IMR-90 (cell line): ENCODE results near the gene CEP20. TPM values are rescaled to one million over a fixed set of nuclear protein-coding genes. Genes with fewer than 3 reads are reported as not detected.

ENCODE experiments used
- ATAC-seq: fragments of 200-7000 bp; cut with Tn5 transposase; 2 replicates; pipeline ENCODE4 v1.9.1; 2020; ENCODE audit warnings: low read depth, mild to moderate bottlenecking, moderate library complexity
- BruUV-seq: library from RNA; stranded (reverse); fragments of 400-500 nt; replicated peaks from 2 replicates; lab custom pipeline; 2021; lab: Mats Ljungman, UMichigan
- CTCF ChIA-PET: fragments of 300-600 bp; formaldehyde crosslinking; extraction: SDS; loops from one replicate; lab custom pipeline; 2021; ENCODE audit warnings: antibody characterized with exemption; lab: Yijun Ruan, JAX
- POLR2A ChIA-PET: fragments of 300-600 bp; sonication (Branson Sonifier 250); formaldehyde crosslinking; loops from one replicate; lab custom pipeline; 2022; ENCODE audit warnings: antibody characterized with exemption; ENCODE audit not compliant: unreplicated experiment; lab: Charles Lee
- DNase-seq: peaks from one replicate; pipeline ENCODE4 v3.0.0; 2013
- H2AFZ ChIP-seq: replicated peaks from 2 replicates; pipeline ENCODE3; 2013; ENCODE audit warnings: low read length, mild to moderate bottlenecking; ENCODE audit not compliant: poor library complexity
- H2AK5ac ChIP-seq: 2 replicates; pipeline ENCODE4 v1.6.1; 2013; ENCODE audit warnings: low read depth, low read length, inconsistent platforms
- H2AK9ac ChIP-seq: replicated peaks from 2 replicates; pipeline ENCODE3; 2013; ENCODE audit warnings: mild to moderate bottlenecking, low read depth, low read length, moderate library complexity; ENCODE audit not compliant: poor library complexity
- H2BK120ac ChIP-seq: 2 replicates; pipeline ENCODE4 v1.6.1; 2013; ENCODE audit warnings: low read depth, low read length, inconsistent platforms
- H2BK15ac ChIP-seq: 3 replicates; pipeline ENCODE4 v1.6.1; 2013; ENCODE audit warnings: low read depth, low read length, inconsistent platforms
- H2BK20ac ChIP-seq: 2 replicates; pipeline ENCODE4 v1.6.1; 2013; ENCODE audit warnings: low read depth, mild to moderate bottlenecking, inconsistent platforms, low read length, moderate library complexity
- H2BK5ac ChIP-seq: 2 replicates; pipeline ENCODE4 v1.6.1; 2013; ENCODE audit warnings: mild to moderate bottlenecking, low read depth, low read length, inconsistent platforms; ENCODE audit not compliant: poor library complexity, severe bottlenecking
- H3K14ac ChIP-seq: replicated peaks from 2 replicates; pipeline ENCODE4 v1.6.1; 2013; ENCODE audit warnings: low read depth, low read length, inconsistent platforms
- H3K18ac ChIP-seq: 2 replicates; pipeline ENCODE4 v1.6.1; 2013; ENCODE audit warnings: low read depth, low read length, control low read depth
- H3K23ac ChIP-seq: 2 replicates; pipeline ENCODE4 v1.6.1; 2013; ENCODE audit warnings: low read depth, low read length, inconsistent platforms
- H3K27ac ChIP-seq: 2 replicates; pipeline ENCODE4 v1.5.1; 2013; ENCODE audit warnings: mild to moderate bottlenecking, control low read depth, low read length; ENCODE audit not compliant: insufficient read depth
- H3K27me3 ChIP-seq: 2 replicates; pipeline ENCODE4 v1.6.1; 2013; ENCODE audit warnings: low read length; ENCODE audit not compliant: control insufficient read depth, insufficient read depth
- H3K36me3 ChIP-seq: 2 replicates; pipeline ENCODE4 v1.6.1; 2013; ENCODE audit warnings: low read length, mixed read lengths; ENCODE audit not compliant: control insufficient read depth, insufficient read depth
- H3K4ac ChIP-seq: 2 replicates; pipeline ENCODE4 v1.6.1; 2013; ENCODE audit warnings: low read depth, low read length, inconsistent platforms
- H3K4me1 ChIP-seq: 2 replicates; pipeline ENCODE4 v1.6.1; 2013; ENCODE audit warnings: low read length, mixed read lengths; ENCODE audit not compliant: control insufficient read depth, insufficient read depth
- H3K4me2 ChIP-seq: 2 replicates; pipeline ENCODE4 v1.6.1; 2013; ENCODE audit warnings: low read depth, mild to moderate bottlenecking, control low read depth, low read length, moderate library complexity
- H3K4me3 ChIP-seq: 2 replicates; pipeline ENCODE4 v1.5.1; 2013; ENCODE audit warnings: low read depth, mild to moderate bottlenecking, control low read depth, low read length, moderate library complexity; ENCODE audit not compliant: insufficient read depth
- H3K56ac ChIP-seq: 2 replicates; pipeline ENCODE4 v1.6.1; 2013; ENCODE audit warnings: low read length, inconsistent platforms; ENCODE audit not compliant: insufficient read depth; ENCODE audit errors: extremely low read depth
- H3K79me1 ChIP-seq, 2 experiments: 2 replicates each; pipeline ENCODE4 v1.6.1; 2013; ENCODE audit warnings: low read length in 2 of 2, inconsistent platforms in 1 of 2, low read depth in 1 of 2
- H3K9ac ChIP-seq: 2 replicates; pipeline ENCODE4 v1.6.1; 2013; ENCODE audit warnings: low read depth, low read length, control low read depth
- H3K9me1 ChIP-seq: 2 replicates; pipeline ENCODE4 v1.6.1; 2013; ENCODE audit warnings: low read length, inconsistent platforms; ENCODE audit not compliant: insufficient read depth
- H3K9me3 ChIP-seq: 2 replicates; pipeline ENCODE4 v1.6.1; 2013; ENCODE audit warnings: low read length; ENCODE audit not compliant: control insufficient read depth, insufficient read depth
- H4K20me1 ChIP-seq: 2 replicates; pipeline ENCODE4 v1.6.1; 2013; ENCODE audit warnings: low read length, inconsistent platforms; ENCODE audit not compliant: insufficient read depth
- H4K5ac ChIP-seq: 2 replicates; pipeline ENCODE4 v1.6.1; 2013; ENCODE audit warnings: mild to moderate bottlenecking, low read depth, low read length, control low read depth
- H4K8ac ChIP-seq, 2 experiments: 2 replicates each; pipeline ENCODE4 v1.6.1; 2013; ENCODE audit warnings: low read depth in 2 of 2, low read length in 2 of 2, control low read depth in 1 of 2, inconsistent platforms in 1 of 2
- H4K91ac ChIP-seq: 2 replicates; pipeline ENCODE4 v1.6.1; 2013; ENCODE audit warnings: low read depth, low read length, inconsistent platforms; ENCODE audit not compliant: insufficient read depth
- USF2 ChIP-seq: fragments of 150-350 bp; IDR thresholded peaks from 2 replicates; pipeline ENCODE4 v1.6.1; 2017; ENCODE audit warnings: mild to moderate bottlenecking, antibody characterized with exemption, low read length, low read depth
- WGBS, 2 experiments: methylation state at CpG; one replicate each; pipeline versions ENCODE4 v1.1.5 to v1.1.7; 2013; ENCODE audit warnings: missing lambda C conversion rate in 2 of 2; ENCODE audit not compliant: insufficient read length in 1 of 2; ENCODE audit errors: extremely low coverage in 2 of 2; 5-methylcytosine and 5-hydroxymethylcytosine counted together
- dilution Hi-C: fragments of 300-500 bp; cut with HindIII; formaldehyde crosslinking; loops from one replicate; pipeline ENCODE4 v1.14.3; 2018; ENCODE audit warnings: low sequenced_read_pairs; ENCODE audit not compliant: unreplicated experiment
- in situ Hi-C: fragments of 300-500 bp; cut with MboI; formaldehyde crosslinking; loops from 3 replicates; pipeline ENCODE4 v1.14.3; 2019; ENCODE audit warnings: low sequenced_read_pairs, inconsistent platforms, mixed read lengths
- intact Hi-C: fragments of 100-400 bp; cut with micrococcal nuclease; formaldehyde crosslinking; loops from 2 replicates; pipeline ENCODE4 v1.10.0; 2022
- polyA plus RNA-seq, 3 experiments: library from polyadenylated mRNA; depleted of rRNA; stranded (reverse); fragments of >200 nt; gene quantifications; 2 replicates each; pipeline ENCODE4 v1.2.3, GENCODE V29; 2012; ENCODE audit warnings: low replicate concordance in 1 of 3
- total RNA-seq: library from RNA; depleted of rRNA; stranded (reverse); fragments of >200 nt; gene quantifications from 2 replicates; pipeline ENCODE4 v1.2.3, GENCODE V29; 2012

Gene CEP20
- total and polyA plus RNA-seq, 2 of the 4 experiments (the other 2 are of a cell fraction): 28.8 to 40.1 TPM

DNA sequence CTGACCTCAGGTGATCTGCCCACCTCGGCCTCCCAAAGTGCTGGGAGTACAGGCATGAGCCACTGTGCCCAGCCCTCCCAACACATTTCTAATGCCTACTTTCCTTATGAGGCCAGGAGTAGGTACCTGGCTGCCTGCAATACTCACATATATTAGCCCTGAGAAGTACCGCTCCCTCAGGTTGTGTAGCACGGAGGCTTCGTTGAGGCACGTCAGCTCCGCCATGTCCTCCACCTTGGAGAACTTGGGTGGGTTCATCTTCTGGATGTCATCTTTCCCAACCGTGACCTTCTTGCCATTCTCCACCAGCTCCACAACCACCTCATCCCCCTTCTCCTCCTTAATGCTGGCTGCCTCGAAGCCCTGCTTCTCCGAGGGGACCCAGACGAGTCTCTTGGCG lies 50.6 kb downstream of the CEP20 start:
- H3K4ac ChIP-seq: no peak overlapping the region
- H2BK5ac ChIP-seq: no peak overlapping the region
- H4K8ac ChIP-seq: no peak overlapping the region
- H2BK120ac ChIP-seq: no peak overlapping the region
- H3K9me3 ChIP-seq: no peaks in the 10 kb centered on the region
- TF ChIP-seq USF2: no peak
- in situ Hi-C loops: no loop called here
- ChIA-PET POLR2A (no interaction called here), CTCF (no interaction called here)
- no peak overlapping the region for H3K56ac ChIP-seq
- H4K91ac ChIP-seq: no peak overlapping the region
- H2BK20ac ChIP-seq: no peak overlapping the region
- H3K4me1 ChIP-seq: no peaks in the 10 kb centered on the region
- intact Hi-C loops: no loop called here
- H3K4me2 ChIP-seq: no peak overlapping the region
- no TSS peak for BruUV-seq
- WGBS, 2 experiments: 90% methylated on average over 2 of the region's 11 CpGs; no CpG with 5 or more reads in 1 of the 2 experiments
- H3K27me3 ChIP-seq: no peaks in the 10 kb centered on the region; the same call in 1 of the 2 replicates
- no peak overlapping the region for H4K5ac ChIP-seq
- no peak overlapping the region for H3K27ac ChIP-seq
- DNase-seq (no peak), ATAC-seq (no peak)
- H2AFZ ChIP-seq: no peak overlapping the region
- no peak overlapping the region for H3K4me3 ChIP-seq
- H3K79me1 ChIP-seq: no peaks in the 10 kb centered on the region
- dilution Hi-C loops: no loop called here
- no peak overlapping the region for H2AK9ac ChIP-seq
- H3K9me1 ChIP-seq: no peaks in the 10 kb centered on the region
- H3K23ac ChIP-seq: no peak overlapping the region
- no peak overlapping the region for H3K18ac ChIP-seq
- H4K20me1 ChIP-seq: no peaks in the 10 kb centered on the region
- no peak overlapping the region for H3K14ac ChIP-seq
- H3K36me3 ChIP-seq: no peaks in the 10 kb centered on the region
- no peak overlapping the region for H2AK5ac ChIP-seq
- no peak overlapping the region for H3K9ac ChIP-seq
- H2BK15ac ChIP-seq: no peak overlapping the region
